NB4 (cell line): ENCODE results near the gene UBR7.
"Not testable (repeated sequence)": the region's sequence is repeated elsewhere in the genome, so short reads cannot be mapped to it uniquely, and the experiment has no call there.

Source experiments
- CTCF ChIP-seq: IDR thresholded peaks from one replicate; pipeline ENCODE4 v1.5.1; 2012; ENCODE audit warnings: low read depth, low read length
- MAX ChIP-seq: IDR thresholded peaks from 2 replicates; pipeline ENCODE4 v1.6.1; 2011; ENCODE audit warnings: low read depth, low read length
- POLR2A ChIP-seq: IDR thresholded peaks from 2 replicates; pipeline ENCODE4 v1.6.1; 2011; ENCODE audit warnings: mild to moderate bottlenecking; ENCODE audit not compliant: insufficient read length; ENCODE audit errors: extremely low read depth

GRCh38 chr14:93170141-93170540 lies 36.9 kb upstream of the UBR7 start:
- not testable (repeated sequence) for TF ChIP-seq CTCF, POLR2A, MAX
